GM20000 (cell line): ENCODE data around the gene C1orf74.

Experiments used
- DNase-seq: peaks from one replicate; pipeline ENCODE4 v3.0.0; 2012; ENCODE audit warnings: low spot score
- CTCF ChIP-seq: IDR thresholded peaks from 2 replicates; pipeline ENCODE4 v1.5.1; 2012; ENCODE audit warnings: mild to moderate bottlenecking, control low read depth; ENCODE audit errors: extremely low read depth, missing control alignments

The C1orf74 gene

GRCh38 chr1:209759829-209760359 is 24.5 kb downstream of the C1orf74 start:
- no peak for DNase-seq
- TF ChIP-seq CTCF = no peak

GRCh38 chr1:209758400-209758799 is 26.0 kb downstream of the C1orf74 start:
- TF ChIP-seq CTCF = no peak
- no peak for DNase-seq

GRCh38 chr1:209756615-209757445 is 27.5 kb downstream of the C1orf74 start:
- TF ChIP-seq CTCF = no peak
- peak; percentile 32 for DNase-seq

- peak; percentile 76 for DNase-seq
- TF ChIP-seq CTCF = no peak
Observed at GRCh38 chr1:209755926-209756614, 28.3 kb downstream of the C1orf74 start, which contains the start of gene TRAF3IP3. TSS of gene TRAF3IP3 (plus strand) at chr1:209756053. CDS start at chr1:209760040, 3,987 bp downstream.

GRCh38 chr1:209755256-209755655 is 29.1 kb downstream of the C1orf74 start:
- TF ChIP-seq CTCF = no peak
- no peak for DNase-seq

- DNase-seq = no peak
- no peak for TF ChIP-seq CTCF
Observed at GRCh38 chr1:209752890-209753289, 31.5 kb downstream of the C1orf74 start.
